H1 (cell line): ENCODE results near the gene ZNF385D. TPM values are rescaled to one million over a fixed set of nuclear protein-coding genes. Genes with fewer than 3 reads are reported as not detected.

Source experiments
- CTCF ChIA-PET: fragments of 300-600 bp; sonication (Branson Sonifier 250); formaldehyde crosslinking; loops from one replicate; lab custom pipeline; 2021; ENCODE audit not compliant: partially characterized antibody; lab: Charles Lee
- POLR2A ChIA-PET: fragments of 300-600 bp; sonication (Branson Sonifier 250); formaldehyde crosslinking; loops from one replicate; lab custom pipeline; 2021; ENCODE audit warnings: inconsistent platforms; ENCODE audit not compliant: partially characterized antibody; lab: Charles Lee
- DNase-seq, 2 experiments: peaks; one replicate each; pipeline versions ENCODE4 v3.0.0 to v3.0.0-alpha.2; 2010 to 2022; ENCODE audit warnings: low spot score in 2 of 2, low read depth in 1 of 2, mixed read lengths in 1 of 2
- FAIRE-seq: peaks from 2 replicates; lab custom pipeline; 2011; peaks lifted over from hg19 to GRCh38; lab: Jason Lieb, UNC
- H2AFZ ChIP-seq: 2 replicates; pipeline ENCODE4 v1.8.1; 2012; ENCODE audit warnings: low read length, inconsistent platforms
- H2AK5ac ChIP-seq: 2 replicates; pipeline ENCODE4 v1.6.1; 2013; ENCODE audit warnings: low read depth, low read length
- H2BK120ac ChIP-seq: replicated peaks from 2 replicates; pipeline ENCODE3; 2013; ENCODE audit warnings: low read depth, low read length, inconsistent platforms
- H2BK12ac ChIP-seq: 2 replicates; pipeline ENCODE4 v1.6.1; 2013; ENCODE audit warnings: low read depth, low read length
- H2BK15ac ChIP-seq: 2 replicates; pipeline ENCODE4 v1.6.1; 2013; ENCODE audit warnings: low read length
- H2BK20ac ChIP-seq: 2 replicates; pipeline ENCODE4 v1.6.1; 2013; ENCODE audit warnings: low read length
- H2BK5ac ChIP-seq: 2 replicates; pipeline ENCODE4 v1.6.1; 2013; ENCODE audit warnings: low read depth, low read length
- H3K14ac ChIP-seq: 2 replicates; pipeline ENCODE4 v1.6.1; 2013; ENCODE audit warnings: inconsistent platforms; ENCODE audit not compliant: insufficient read length
- H3K18ac ChIP-seq: 2 replicates; pipeline ENCODE4 v1.6.1; 2013; ENCODE audit warnings: low read length; ENCODE audit errors: extremely low read depth
- H3K23ac ChIP-seq: 2 replicates; pipeline ENCODE4 v1.6.1; 2013; ENCODE audit warnings: inconsistent platforms; ENCODE audit not compliant: insufficient read length
- H3K23me2 ChIP-seq: 2 replicates; pipeline ENCODE4 v1.6.1; 2013; ENCODE audit warnings: low read depth, low read length
- H3K27ac ChIP-seq: 2 replicates; pipeline ENCODE4 v1.6.1; 2011; ENCODE audit warnings: low read depth, low read length, inconsistent platforms
- H3K27me3 ChIP-seq, 4 experiments: replicated peaks in 1 of 4; 1 replicate in 1 of 4; 2 replicates in 3 of 4; pipeline versions ENCODE4 v1.6.1 to v1.8.1; 2011 to 2013; ENCODE audit warnings: low read length in 3 of 4, mild to moderate bottlenecking in 3 of 4, inconsistent platforms in 2 of 4, mixed read lengths in 2 of 4, moderate library complexity in 1 of 4; ENCODE audit not compliant: control insufficient read depth in 3 of 4, insufficient read depth in 3 of 4; ENCODE audit errors: extremely low read depth in 1 of 4
- H3K36me3 ChIP-seq, 4 experiments: 2 replicates each; pipeline versions ENCODE4 v1.6.1 to v1.8.1; 2011 to 2013; ENCODE audit warnings: mild to moderate bottlenecking in 4 of 4, low read length in 3 of 4, moderate library complexity in 2 of 4, control low read depth in 1 of 4, inconsistent platforms in 1 of 4; ENCODE audit not compliant: insufficient read depth in 4 of 4, control insufficient read depth in 2 of 4
- H3K4ac ChIP-seq: replicated peaks from 2 replicates; pipeline ENCODE3; 2013; ENCODE audit warnings: low read length, low read depth, mixed read lengths, inconsistent platforms; ENCODE audit not compliant: insufficient read length
- H3K4me1 ChIP-seq, 4 experiments: replicated peaks in 1 of 4; 1 replicate in 1 of 4; 2 replicates in 3 of 4; pipeline versions ENCODE4 v1.6.1 to v1.8.1; 2011 to 2013; ENCODE audit warnings: low read length in 3 of 4, inconsistent platforms in 2 of 4, mixed read lengths in 1 of 4; ENCODE audit not compliant: insufficient read depth in 4 of 4, control insufficient read depth in 3 of 4
- H3K4me2 ChIP-seq, 2 experiments: 2 replicates each; pipeline versions ENCODE4 v1.6.1 to v1.8.1; 2011 to 2013; ENCODE audit warnings: low read depth in 2 of 2, low read length in 2 of 2, control low read depth in 1 of 2, inconsistent platforms in 1 of 2, mild to moderate bottlenecking in 1 of 2; ENCODE audit not compliant: insufficient read depth in 1 of 2
- H3K4me3 ChIP-seq, 4 experiments: fragments of 200-600, 300-600 bp in 1 of 4; sonication (generic), shearing (Covaris generic), sonication (Bioruptor Twin) in 1 of 4; 2 replicates each; pipeline versions ENCODE4 v1.5.1 to v1.8.1; 2011 to 2016; ENCODE audit warnings: low read length in 4 of 4, low read depth in 3 of 4, control low read depth in 2 of 4, inconsistent platforms in 2 of 4, mild to moderate bottlenecking in 2 of 4, mixed read lengths in 1 of 4, moderate library complexity in 1 of 4; ENCODE audit not compliant: insufficient read depth in 2 of 4; ENCODE audit errors: extremely low read depth in 1 of 4
- H3K56ac ChIP-seq: replicated peaks from 2 replicates; pipeline ENCODE3; 2013; ENCODE audit warnings: low read depth, mild to moderate bottlenecking, mixed read lengths, low read length, inconsistent platforms; ENCODE audit not compliant: insufficient read length
- H3K79me1 ChIP-seq: 2 replicates; pipeline ENCODE4 v1.6.1; 2013; ENCODE audit warnings: low read depth, low read length, control low read depth
- H3K79me2 ChIP-seq, 2 experiments: 2 replicates each; pipeline versions ENCODE4 v1.6.1 to v1.8.1; 2012 to 2013; ENCODE audit warnings: low read length in 2 of 2, mild to moderate bottlenecking in 2 of 2, inconsistent platforms in 1 of 2; ENCODE audit not compliant: insufficient read depth in 2 of 2, control insufficient read depth in 1 of 2
- H3K9ac ChIP-seq, 4 experiments: replicated peaks in 1 of 4; 1 replicate in 1 of 4; 2 replicates in 3 of 4; pipeline versions ENCODE4 v1.6.1 to v1.8.1; 2011 to 2013; ENCODE audit warnings: low read depth in 3 of 4, low read length in 3 of 4, control low read depth in 2 of 4, mild to moderate bottlenecking in 2 of 4, moderate library complexity in 2 of 4, inconsistent platforms in 1 of 4; ENCODE audit errors: extremely low read depth in 1 of 4
- H3K9me3 ChIP-seq, 2 experiments: 2 replicates each; pipeline versions ENCODE4 v1.6.1 to v1.8.1; 2012 to 2013; ENCODE audit warnings: mild to moderate bottlenecking in 2 of 2, moderate library complexity in 2 of 2, control low read depth in 1 of 2, inconsistent platforms in 1 of 2, low read depth in 1 of 2, low read length in 1 of 2, mixed read lengths in 1 of 2; ENCODE audit not compliant: insufficient read depth in 2 of 2
- H4K20me1 ChIP-seq, 2 experiments: replicated peaks in 1 of 2; 2 replicates each; pipeline versions ENCODE3 to v1.8.1; 2011 to 2013; ENCODE audit warnings: inconsistent platforms in 2 of 2, low read length in 2 of 2, mild to moderate bottlenecking in 1 of 2; ENCODE audit not compliant: insufficient read depth in 2 of 2, control insufficient read depth in 1 of 2
- H4K5ac ChIP-seq: 2 replicates; pipeline ENCODE4 v1.6.1; 2013; ENCODE audit warnings: low read length, low read depth, mixed read lengths, inconsistent platforms; ENCODE audit not compliant: insufficient read length
- H4K8ac ChIP-seq: 2 replicates; pipeline ENCODE4 v1.8.0; 2013; ENCODE audit warnings: mild to moderate bottlenecking, moderate library complexity, low read length, inconsistent platforms; ENCODE audit not compliant: insufficient read depth; ENCODE audit errors: extremely low read depth
- H4K91ac ChIP-seq: replicated peaks from 2 replicates; pipeline ENCODE3; 2013; ENCODE audit warnings: low read length, mixed read lengths, inconsistent platforms; ENCODE audit not compliant: insufficient read length
- CBX5 ChIP-seq: fragments of 300-800, 300-1000 bp; sonication (generic); IDR thresholded peaks from 2 replicates; pipeline ENCODE4 v1.7.1; 2016; ENCODE audit warnings: antibody characterized with exemption, low read length, low read depth
- EGR1 ChIP-seq: IDR thresholded peaks from 2 replicates; pipeline ENCODE4 v1.6.1; 2011; ENCODE audit warnings: low read depth, low read length, borderline replicate concordance
- HDAC2 ChIP-seq, 2 experiments: fragments of 300-600 bp in 1 of 2; sonication (generic) in 1 of 2; IDR thresholded peaks; 2 replicates each; pipeline ENCODE4 v1.6.1; 2011 to 2012; ENCODE audit warnings: low read depth in 2 of 2, low read length in 2 of 2, mild to moderate bottlenecking in 2 of 2, moderate library complexity in 2 of 2, borderline replicate concordance in 1 of 2, inconsistent platforms in 1 of 2
- KDM5A ChIP-seq: fragments of 200-600 bp; IDR thresholded peaks from 2 replicates; pipeline ENCODE4 v1.7.1; 2012; ENCODE audit warnings: mild to moderate bottlenecking, low read length, inconsistent platforms, mixed read lengths
- RAD21 ChIP-seq, 2 experiments: IDR thresholded peaks in 1 of 2; conservative IDR thresholded peaks in 1 of 2; 2 replicates each; pipeline ENCODE4 v1.6.1; 2011; ENCODE audit warnings: low read depth in 2 of 2, low read length in 2 of 2, improper control_type of control experiment in 1 of 2, inconsistent platforms in 1 of 2, mild to moderate bottlenecking in 1 of 2, moderate library complexity in 1 of 2
- RXRA ChIP-seq: IDR thresholded peaks from 2 replicates; pipeline ENCODE4 v1.6.1; 2011; ENCODE audit warnings: low read depth, mild to moderate bottlenecking, low read length, moderate library complexity; ENCODE audit not compliant: insufficient read depth
- SP2 ChIP-seq: IDR thresholded peaks from 2 replicates; pipeline ENCODE4 v1.6.1; 2012; ENCODE audit warnings: mild to moderate bottlenecking, low read length, inconsistent platforms
- TEAD4 ChIP-seq: IDR thresholded peaks from 2 replicates; pipeline ENCODE4 v1.6.1; 2012; ENCODE audit warnings: low read depth, low read length, inconsistent platforms, mixed read lengths
- YY1 ChIP-seq: IDR thresholded peaks from 2 replicates; pipeline ENCODE4 v1.6.1; 2011; ENCODE audit warnings: low read depth, mild to moderate bottlenecking, low read length
- WGBS, 2 experiments: shearing (Covaris generic) in 1 of 2; methylation state at CpG; one replicate each; pipeline versions ENCODE4 v1.1.6 to v1.1.7; 2013 to 2015; ENCODE audit warnings: low lambda C conversion rate in 2 of 2, mixed read lengths in 2 of 2, inconsistent platforms in 1 of 2, low coverage in 1 of 2, missing lambda C conversion rate in 1 of 2; ENCODE audit not compliant: insufficient replicate concordance in 2 of 2, insufficient coverage in 1 of 2, insufficient read length in 1 of 2; ENCODE audit errors: extremely low coverage in 1 of 2, missing lambda C conversion rate in 1 of 2; 5-methylcytosine and 5-hydroxymethylcytosine counted together
- polyA plus RNA-seq, 7 experiments: library from polyadenylated mRNA; depleted of rRNA in 3 of 7; stranded (reverse) in 5 of 7; unstranded in 2 of 7; fragments of >200 nt in 5 of 7; fragments of 200-250 nt in 2 of 7; gene quantifications; 1 replicate in 5 of 7; 2 replicates in 1 of 7; 4 replicates in 1 of 7; pipeline versions ENCODE4 v1.2.1 to v1.2.3, GENCODE V29; 2011 to 2013; ENCODE audit warnings: missing spikeins in 2 of 7, mixed read lengths in 2 of 7
- total RNA-seq: library from RNA; stranded (reverse); fragmentation: NEBNext Ultra II Directional; extraction: Animal tissue kit (Norgen Biotek cat#: 25700); gene quantifications from 2 replicates; pipeline ENCODE4 v1.2.1, GENCODE V29; 2021
- TF ChIP-seq, protein P1 (sequence below), 3 experiments: IDR thresholded peaks; 1 replicate in 2 of 3; 2 replicates in 1 of 3; pipeline versions ENCODE4 v1.5.1 to v1.6.1; 2011; ENCODE audit warnings: low read length in 3 of 3, mild to moderate bottlenecking in 3 of 3, inconsistent platforms in 2 of 3, low read depth in 1 of 3, moderate library complexity in 1 of 3; ENCODE audit not compliant: insufficient read depth in 1 of 3; ENCODE audit errors: control extremely low read depth in 1 of 3

The ZNF385D gene
- total and polyA plus RNA-seq, 2 of the 8 experiments (the other 6 are each of a cell fraction or from before 2014, with no cell fraction given) = 5.9 to 10.8 TPM

DNA sequence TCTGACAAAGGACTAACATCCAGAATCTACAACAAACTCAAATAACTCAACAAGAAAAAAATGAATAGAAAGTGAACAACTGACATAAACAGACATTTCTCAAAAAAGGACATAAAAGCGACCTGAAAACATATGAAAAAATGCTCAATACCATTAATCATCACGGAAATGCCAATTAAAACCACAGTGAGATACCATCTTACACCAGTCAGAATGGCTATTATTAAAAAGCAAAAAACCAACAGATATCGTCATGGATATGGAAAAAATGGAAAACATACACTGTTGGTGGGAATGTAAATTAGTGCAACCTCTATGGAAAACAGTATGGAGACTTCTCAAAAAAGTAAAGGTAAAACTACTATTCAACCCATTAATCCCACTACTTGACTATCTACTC lies 53.3 kb downstream of the ZNF385D start:
- no peak overlapping the region for H3K4me3 ChIP-seq
- no peaks in the 10 kb centered on the region for H3K27me3 ChIP-seq
- H3K36me3 ChIP-seq = no peaks in the 10 kb centered on the region
- H2BK120ac ChIP-seq = no peak overlapping the region
- H2BK15ac ChIP-seq = no peak overlapping the region
- no peak overlapping the region for H2BK12ac ChIP-seq
- no peak overlapping the region for H3K9ac ChIP-seq
- TF ChIP-seq YY1 (no peak), KDM5A (no peak), CBX5 (no peak), RAD21 (IDR thresholded peaks at IDR 0.05 in 1 of 2, conservative IDR thresholded peaks at IDR 0.05 in 1 of 2; ENCODE audit: low read depth in 2 of 2, low read length in 2 of 2) (no peak), RXRA (no peak), HDAC2 (IDR thresholded peaks at IDR 0.05; ENCODE audit: borderline replicate concordance in 1 of 2, low read depth in 2 of 2, low read length in 2 of 2) (no peak), SP2 (no peak), EGR1 (no peak), TEAD4 (no peak)
- TF ChIP-seq, protein P1, sequence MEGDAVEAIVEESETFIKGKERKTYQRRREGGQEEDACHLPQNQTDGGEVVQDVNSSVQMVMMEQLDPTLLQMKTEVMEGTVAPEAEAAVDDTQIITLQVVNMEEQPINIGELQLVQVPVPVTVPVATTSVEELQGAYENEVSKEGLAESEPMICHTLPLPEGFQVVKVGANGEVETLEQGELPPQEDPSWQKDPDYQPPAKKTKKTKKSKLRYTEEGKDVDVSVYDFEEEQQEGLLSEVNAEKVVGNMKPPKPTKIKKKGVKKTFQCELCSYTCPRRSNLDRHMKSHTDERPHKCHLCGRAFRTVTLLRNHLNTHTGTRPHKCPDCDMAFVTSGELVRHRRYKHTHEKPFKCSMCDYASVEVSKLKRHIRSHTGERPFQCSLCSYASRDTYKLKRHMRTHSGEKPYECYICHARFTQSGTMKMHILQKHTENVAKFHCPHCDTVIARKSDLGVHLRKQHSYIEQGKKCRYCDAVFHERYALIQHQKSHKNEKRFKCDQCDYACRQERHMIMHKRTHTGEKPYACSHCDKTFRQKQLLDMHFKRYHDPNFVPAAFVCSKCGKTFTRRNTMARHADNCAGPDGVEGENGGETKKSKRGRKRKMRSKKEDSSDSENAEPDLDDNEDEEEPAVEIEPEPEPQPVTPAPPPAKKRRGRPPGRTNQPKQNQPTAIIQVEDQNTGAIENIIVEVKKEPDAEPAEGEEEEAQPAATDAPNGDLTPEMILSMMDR (IDR thresholded peaks at IDR 0.05; ENCODE audit: control extremely low read depth in 1 of 3, insufficient read depth in 1 of 3, low read depth in 1 of 3, low read length in 3 of 3) = no peak
- WGBS, 2 experiments = 80% methylated on average over 3 of the region's 3 CpGs; no CpG with 5 or more reads in 1 of the 2 experiments
- H4K8ac ChIP-seq = no peak overlapping the region
- no peak overlapping the region for H2BK20ac ChIP-seq
- no peak overlapping the region for H2AK5ac ChIP-seq
- FAIRE-seq (no peak), DNase-seq (no peak)
- H3K79me2 ChIP-seq = no peaks in the 10 kb centered on the region
- no peak overlapping the region for H4K91ac ChIP-seq
- H2BK5ac ChIP-seq = no peak overlapping the region
- no peak overlapping the region for H3K56ac ChIP-seq
- no peak overlapping the region for H2AFZ ChIP-seq
- H3K9me3 ChIP-seq = peaks cover 0 to 3% of the 10 kb centered on the region in 2 experiments; a peak in 1 of 4 replicates
- no peaks in the 10 kb centered on the region for H4K20me1 ChIP-seq
- ChIA-PET POLR2A (interaction anchor here (0.6 kb wide), 1 partner anchor 1163 kb away, joined by 3 read pairs; no protein-coding TSS in a partner anchor), CTCF (no interaction called here)
- H3K4ac ChIP-seq = no peak overlapping the region
- no peaks in the 10 kb centered on the region for H3K79me1 ChIP-seq
- no peak overlapping the region for H3K18ac ChIP-seq
- no peak overlapping the region for H3K14ac ChIP-seq
- H4K5ac ChIP-seq = no peak overlapping the region
- H3K4me2 ChIP-seq = no peak overlapping the region
- H3K27ac ChIP-seq = no peak overlapping the region
- no peak overlapping the region for H3K23ac ChIP-seq
- H3K4me1 ChIP-seq = no peaks in the 10 kb centered on the region
- no peaks in the 10 kb centered on the region for H3K23me2 ChIP-seq
